ENCODE measurements around the gene GNB3.

The GNB3 gene

DNA sequence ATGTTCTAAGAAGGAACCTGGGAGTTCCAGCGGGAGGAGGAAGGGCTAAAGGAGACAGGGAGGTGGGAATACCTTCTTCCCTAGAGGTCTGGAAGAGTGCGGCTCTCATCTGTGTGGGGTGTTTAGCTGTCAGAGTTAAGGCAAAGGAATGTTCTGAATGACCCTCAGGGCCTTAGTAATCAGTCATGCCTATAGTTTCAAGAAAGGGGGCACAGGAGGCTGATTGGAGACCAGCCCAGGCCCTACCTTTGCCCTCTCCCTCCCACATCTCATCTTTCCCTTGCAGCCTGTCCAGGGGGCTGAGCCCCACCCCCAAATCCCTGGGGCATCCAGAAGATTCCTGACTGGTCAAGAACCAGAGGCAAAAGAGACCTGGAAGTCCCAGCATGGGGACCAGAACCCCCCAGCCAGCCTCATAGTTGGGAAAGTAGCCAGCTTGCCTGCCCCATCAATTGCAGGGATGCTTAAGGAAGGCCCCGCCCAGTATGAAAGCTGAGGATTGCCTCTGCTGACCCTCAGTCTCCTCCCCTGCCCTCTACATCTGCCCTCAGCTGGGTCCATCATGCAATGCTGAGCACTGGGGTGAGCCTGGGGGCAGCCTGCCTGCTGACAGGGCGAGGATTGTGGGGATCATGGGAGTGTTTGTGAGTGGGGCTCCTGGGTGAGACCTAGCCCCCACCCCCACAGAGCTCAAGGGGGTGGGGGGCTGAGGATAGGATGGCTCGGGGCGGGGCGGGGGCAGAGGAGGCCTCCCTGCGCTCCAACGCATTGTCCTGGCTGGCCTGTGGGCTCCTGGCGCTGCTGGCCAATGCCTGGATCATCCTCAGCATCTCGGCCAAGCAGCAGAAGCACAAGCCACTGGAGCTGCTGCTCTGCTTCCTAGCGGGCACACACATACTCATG, 17.3 kb upstream of the GNB3 start:
- DNase-seq (ENCODE audit: low spot score) = no peak

DNA sequence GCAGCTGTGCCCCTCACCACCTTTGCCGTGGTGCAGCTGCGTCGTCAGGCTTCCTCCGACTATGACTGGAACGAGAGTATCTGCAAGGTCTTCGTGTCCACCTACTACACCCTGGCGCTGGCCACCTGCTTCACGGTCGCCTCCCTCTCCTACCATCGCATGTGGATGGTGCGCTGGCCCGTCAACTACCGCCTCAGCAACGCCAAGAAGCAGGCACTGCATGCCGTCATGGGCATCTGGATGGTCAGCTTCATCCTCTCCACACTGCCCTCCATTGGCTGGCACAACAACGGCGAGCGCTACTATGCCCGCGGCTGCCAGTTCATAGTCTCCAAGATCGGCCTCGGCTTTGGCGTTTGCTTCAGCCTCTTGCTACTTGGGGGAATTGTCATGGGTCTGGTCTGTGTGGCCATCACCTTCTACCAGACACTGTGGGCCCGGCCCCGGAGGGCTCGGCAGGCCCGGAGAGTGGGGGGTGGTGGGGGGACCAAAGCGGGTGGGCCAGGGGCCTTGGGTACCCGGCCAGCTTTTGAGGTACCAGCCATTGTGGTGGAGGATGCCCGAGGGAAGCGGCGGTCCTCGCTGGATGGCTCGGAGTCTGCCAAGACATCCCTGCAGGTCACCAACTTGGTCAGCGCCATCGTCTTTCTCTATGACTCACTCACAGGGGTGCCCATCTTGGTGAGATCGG, 16.5 kb upstream of the GNB3 start:
- no peak for DNase-seq (ENCODE audit: low spot score)

DNA sequence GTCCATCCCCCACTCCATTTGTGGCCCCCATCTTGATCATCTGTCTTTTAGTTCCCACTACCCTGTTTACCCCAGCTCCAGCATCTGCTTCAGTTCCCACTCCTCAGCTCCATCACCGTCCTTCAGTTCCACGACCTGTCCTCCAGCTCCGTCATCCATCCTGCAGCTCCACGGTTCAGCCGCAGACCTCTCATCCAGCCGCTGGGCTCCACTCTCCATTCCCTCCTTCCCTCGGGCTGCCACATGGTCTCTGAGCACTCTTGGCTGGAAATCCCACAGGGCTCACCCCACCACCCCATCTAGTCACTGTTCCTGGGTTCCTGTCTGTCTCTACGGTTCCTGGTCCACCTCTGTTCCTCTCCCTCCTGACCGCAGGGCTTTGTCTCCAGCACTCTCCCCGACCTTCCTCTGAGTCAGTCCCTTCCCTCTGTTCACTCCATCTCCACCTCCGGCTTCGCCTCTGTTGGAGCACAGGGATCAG, 15.8 kb upstream of the GNB3 start:
- no peak for DNase-seq (ENCODE audit: low spot score)

DNA sequence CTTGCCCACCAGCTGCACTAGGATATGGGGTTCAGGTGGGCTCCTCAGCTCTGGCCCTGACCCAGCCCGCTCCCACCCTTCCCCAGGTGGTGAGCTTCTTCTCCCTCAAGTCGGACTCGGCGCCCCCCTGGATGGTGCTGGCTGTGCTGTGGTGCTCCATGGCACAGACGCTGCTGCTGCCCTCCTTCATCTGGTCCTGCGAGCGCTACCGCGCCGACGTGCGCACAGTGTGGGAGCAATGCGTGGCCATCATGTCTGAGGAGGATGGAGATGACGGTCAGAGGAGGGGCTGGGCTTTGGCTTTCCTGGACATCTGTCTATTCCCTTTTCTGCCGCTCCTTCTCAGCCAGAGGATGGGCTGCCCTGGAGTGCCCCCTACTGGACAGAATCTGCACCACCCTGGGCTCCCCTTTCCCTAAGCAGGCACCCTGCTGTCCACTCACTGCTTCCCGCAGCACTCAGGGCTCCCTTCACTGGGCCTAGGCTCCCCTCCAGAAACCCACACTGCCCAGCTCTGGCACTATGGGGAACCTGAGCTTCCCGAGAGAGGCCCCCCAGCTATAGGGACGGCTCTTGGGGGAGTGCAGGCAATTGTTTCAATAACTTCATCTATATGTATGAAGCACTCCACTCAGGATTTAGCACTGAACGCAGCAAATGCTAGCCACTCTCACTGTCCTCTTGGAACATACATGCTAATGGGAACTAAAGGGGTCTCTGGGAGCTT, 15.2 kb upstream of the GNB3 start:
- peak; percentile 79 for DNase-seq (ENCODE audit: low spot score)

DNA sequence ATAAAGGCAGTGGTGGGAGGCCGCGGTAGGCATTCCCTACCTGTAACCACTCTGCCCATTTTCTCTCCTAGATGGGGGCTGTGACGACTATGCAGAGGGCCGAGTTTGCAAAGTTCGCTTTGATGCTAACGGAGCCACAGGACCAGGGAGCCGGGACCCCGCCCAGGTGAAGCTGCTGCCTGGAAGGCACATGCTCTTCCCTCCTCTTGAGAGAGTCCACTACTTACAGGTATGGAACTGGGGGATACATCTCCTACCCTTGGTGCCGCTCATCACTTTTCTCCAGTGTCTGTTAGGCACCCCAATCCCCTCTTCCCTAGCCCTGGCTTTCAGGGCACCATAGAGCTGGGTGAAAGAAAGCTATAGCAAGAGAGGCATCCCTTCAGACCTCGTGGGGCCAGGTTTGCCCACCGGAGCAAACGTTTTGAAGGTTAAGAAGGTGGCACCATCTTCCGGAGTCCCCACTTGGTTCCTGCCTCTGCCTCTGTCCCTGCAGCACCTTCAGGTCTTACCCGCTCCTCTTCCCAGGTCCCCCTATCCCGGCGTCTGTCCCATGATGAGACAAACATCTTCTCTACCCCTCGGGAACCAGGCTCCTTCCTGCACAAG, 14.5 kb upstream of the GNB3 start:
- DNase-seq (ENCODE audit: low spot score) = no peak

DNA sequence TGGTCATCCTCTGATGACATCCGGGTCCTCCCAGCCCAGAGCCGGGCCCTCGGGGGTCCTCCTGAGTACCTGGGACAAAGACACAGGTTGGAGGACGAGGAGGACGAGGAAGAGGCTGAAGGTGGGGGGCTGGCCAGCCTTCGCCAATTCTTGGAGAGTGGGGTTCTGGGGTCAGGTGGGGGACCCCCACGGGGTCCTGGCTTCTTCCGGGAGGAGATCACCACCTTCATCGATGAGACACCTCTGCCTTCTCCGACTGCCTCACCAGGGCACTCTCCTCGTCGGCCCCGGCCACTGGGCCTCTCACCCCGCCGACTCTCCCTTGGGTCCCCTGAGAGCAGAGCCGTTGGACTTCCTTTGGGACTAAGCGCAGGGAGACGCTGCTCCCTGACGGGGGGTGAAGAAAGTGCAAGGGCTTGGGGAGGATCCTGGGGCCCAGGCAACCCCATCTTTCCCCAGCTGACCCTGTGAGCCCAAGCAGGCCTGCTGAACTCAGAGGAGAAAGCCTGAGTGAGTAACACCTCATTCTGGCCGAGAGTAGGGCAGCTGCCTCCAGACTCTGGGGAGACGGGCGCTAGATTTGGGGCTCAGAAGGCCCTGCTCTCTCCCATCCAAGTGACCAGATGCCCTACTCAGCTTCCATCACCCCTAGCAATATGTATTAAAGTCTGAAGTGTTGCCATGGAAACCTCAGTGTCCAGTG, 13.8 kb upstream of the GNB3 start:
- DNase-seq (ENCODE audit: low spot score) = no peak

DNA sequence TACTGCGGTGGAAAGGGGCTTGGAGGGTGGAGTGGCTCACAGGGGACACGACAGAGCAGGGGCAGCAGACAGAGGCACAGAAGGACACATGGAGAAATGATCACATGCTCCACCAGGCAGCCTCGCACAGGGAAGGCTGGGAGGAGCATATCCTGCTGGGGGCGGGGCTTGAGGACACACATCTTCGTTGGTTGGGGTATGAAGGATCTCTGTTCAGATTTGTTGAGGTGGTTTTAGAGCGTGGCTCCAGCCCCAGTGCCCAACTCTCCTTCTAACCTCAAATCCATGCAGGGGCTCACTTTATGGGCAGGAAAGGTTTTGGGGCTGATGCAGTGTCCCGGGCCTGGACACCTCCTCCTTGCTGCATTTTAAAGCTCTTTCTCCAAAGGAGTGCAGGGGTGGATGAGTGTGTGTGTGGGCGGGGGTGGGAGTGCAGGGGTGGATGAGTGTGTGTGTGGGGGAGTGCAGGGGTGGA, 13.3 kb upstream of the GNB3 start:
- no peak for DNase-seq (ENCODE audit: low spot score)

DNA sequence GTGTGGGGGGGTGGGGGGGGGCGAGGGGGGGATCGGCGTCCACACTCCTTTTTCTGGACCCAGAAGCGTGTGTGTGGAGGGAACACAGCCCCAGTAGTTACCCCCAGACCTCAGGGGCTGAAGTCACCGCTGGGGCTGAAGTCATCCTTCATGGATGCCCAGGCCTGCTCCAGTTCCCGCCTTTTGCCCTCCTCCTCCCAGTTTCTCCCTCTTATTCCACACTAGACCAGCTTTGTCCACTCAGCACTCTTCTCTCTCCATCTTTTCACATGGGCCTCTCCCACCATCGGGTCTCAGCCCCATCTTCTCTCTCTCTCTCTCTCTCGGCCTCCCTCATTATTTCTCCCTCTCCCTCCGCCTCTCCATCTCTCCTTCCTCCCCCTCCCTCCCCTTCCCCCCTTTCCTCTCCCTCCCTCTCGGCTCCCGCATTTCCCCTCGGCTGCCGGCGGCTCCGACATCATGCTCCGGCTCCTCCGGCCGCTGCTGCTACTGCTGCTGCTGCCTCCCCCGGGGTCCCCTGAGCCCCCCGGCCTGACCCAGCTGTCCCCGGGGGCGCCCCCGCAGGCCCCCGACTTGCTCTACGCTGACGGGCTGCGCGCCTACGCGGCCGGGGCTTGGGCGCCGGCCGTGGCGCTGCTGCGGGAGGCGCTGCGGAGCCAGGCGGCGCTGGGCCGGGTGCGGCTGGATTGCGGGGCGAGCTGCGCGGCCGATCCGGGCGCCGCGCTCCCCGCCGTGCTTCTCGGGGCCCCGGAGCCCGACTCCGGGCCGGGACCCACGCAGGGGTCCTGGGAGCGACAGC, 12.5 kb upstream of the GNB3 start, which contains the start of gene P3H3:
Gene P3H3, plus strand, starts transcription at position 426 of the 799 bp plus-strand sequence. Its CDS starts 34 bp downstream, at position 460.
- no peak for DNase-seq (ENCODE audit: low spot score)

DNA sequence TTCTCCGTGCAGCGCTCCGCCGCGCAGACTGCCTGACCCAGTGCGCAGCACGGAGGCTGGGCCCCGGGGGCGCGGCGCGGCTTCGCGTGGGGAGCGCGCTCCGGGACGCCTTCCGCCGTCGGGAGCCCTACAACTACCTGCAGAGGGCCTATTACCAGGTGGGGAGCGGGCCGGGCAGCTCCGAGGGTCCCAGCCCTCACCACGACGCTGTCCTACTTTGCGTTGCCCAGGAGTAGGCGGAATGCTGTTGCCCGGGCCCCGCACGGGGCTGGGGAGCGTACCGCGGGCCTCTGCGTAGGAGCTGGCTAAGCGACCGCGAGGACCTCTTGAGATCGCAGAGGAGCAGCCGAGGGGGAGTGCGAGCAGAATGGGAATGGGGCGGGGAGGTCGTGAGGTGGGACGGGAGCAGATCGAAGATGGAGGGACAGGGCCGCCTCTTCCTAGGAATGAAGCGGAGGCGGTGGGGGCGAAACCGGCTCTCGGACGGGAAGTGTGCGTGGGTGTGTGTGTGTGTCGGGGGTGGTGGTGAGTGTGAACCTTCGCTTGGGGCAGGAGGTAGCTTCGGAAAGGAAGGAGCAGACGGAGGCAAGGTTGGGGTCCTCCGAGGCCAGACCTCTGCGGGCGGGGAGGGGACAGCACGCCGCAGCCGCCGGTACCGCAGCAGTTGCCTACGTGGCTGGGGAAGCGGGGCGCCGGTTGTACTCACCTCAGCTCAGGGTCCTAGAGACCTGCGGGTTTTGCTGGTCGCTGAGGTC, 11.8 kb upstream of the GNB3 start:
- DNase-seq (ENCODE audit: low spot score) = no peak

DNA sequence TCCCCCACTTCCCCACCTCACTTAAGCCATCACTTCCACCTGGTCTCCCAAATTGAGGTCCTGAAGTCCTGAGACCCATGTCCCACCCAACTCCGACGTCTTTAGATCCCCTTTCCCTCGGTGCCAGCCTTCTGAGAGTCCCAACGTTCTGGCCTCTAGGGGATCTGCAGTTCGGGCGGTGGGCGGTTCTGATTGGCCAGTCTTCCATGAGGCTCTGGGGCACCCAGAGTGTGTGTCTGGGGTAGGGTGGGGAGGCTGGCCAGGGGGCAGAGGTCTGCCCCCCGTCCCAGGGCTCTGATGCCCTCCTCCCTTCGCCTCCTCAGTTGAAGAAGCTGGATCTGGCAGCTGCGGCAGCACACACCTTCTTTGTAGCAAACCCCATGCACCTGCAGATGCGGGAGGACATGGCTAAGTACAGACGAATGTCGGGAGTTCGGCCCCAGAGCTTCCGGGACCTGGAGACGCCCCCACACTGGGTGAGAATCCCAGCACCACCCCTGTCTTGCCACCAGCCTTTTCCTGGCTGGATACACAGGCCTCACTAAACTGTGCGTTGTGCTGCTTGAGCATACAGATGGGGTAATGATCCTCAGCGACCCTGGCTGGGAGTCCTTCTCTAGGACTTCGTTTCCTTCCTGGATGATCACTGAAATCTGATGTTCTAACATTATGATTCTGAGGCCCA, 11.0 kb upstream of the GNB3 start:
- DNase-seq (ENCODE audit: low spot score) = no peak

DNA sequence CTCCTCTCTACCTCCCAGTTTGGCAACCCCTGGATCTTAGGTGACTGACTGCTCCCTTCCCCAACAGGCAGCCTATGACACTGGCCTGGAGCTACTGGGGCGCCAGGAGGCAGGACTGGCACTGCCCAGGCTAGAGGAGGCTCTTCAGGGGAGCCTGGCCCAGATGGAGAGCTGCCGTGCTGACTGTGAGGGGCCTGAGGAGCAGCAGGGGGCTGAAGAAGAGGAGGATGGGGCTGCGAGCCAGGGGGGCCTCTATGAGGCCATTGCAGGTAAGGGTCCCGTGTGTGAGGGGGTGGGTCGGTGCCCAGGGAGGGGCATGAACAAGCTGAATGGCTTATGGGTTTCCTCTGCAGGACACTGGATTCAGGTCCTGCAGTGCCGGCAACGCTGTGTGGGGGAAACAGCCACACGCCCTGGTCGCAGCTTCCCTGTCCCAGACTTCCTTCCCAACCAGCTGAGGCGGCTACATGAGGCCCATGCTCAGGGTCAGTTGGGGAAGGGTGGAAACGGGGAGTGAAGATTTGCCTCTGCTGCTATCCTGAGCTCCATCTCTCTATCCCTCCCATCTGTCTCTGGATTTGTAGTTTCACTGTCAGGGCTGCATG, 10.3 kb upstream of the GNB3 start:
- DNase-seq (ENCODE audit: low spot score) = no peak

DNA sequence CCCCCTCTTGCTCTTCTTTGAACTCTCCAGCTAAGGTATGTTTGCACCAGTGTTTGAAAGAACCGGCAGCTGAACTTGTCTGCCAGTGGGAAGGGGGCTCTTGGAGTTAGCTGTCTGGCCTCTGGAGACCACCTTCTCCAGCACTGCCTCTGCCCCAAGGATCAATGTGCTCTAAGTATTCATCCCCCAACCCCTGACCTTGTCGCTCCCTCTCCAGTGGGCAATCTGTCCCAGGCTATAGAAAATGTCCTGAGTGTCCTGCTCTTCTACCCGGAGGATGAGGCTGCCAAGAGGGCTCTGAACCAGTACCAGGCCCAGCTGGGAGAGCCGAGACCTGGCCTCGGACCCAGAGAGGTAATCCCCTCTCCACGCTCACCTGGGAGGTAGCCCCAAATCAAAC, 9.7 kb upstream of the GNB3 start:
- no peak for DNase-seq (ENCODE audit: low spot score)

DNA sequence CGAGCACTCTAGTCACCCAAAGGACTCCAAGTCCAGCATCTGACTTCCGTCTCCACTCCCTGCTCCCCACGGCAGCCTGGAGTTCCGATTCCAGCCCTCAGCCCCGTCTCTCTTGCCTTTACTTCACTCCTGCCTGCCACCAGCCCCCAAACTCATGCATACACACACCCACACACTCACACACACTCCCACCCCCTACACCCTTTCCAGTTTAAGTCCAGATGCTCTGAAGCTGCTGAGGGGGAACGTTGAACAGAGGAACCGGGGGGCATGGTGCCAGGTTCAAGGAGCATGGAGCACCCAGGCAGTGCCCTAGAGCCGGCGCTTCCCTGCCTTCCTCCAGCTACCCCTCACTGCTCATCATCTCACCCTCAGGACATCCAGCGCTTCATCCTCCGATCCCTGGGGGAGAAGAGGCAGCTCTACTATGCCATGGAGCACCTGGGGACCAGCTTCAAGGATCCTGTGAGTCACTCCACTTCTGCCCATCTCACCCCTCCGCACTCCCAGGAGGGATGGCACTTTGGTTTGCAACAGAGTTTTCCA, 9.2 kb upstream of the GNB3 start:
- DNase-seq (ENCODE audit: low spot score) = no peak

DNA sequence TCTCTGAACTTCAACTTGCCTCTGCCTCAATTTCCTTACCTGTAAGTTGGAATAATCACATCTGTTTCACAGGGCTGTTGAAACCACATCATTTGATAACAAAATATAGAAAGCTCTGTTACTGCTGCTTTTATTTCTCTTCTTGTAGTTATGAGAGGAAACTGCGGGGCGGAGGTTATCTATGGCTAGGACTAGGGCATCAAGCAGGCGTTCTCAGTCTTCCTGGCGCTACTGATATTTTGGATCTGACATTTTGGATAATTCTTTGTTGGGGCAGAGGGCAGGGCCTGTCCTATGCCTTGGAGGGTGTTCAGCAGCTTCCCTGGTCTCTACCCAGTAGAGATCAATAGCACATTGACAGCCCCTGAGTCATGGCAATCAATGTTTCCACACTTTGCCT, 8.6 kb upstream of the GNB3 start:
- DNase-seq (ENCODE audit: low spot score) = no peak

DNA sequence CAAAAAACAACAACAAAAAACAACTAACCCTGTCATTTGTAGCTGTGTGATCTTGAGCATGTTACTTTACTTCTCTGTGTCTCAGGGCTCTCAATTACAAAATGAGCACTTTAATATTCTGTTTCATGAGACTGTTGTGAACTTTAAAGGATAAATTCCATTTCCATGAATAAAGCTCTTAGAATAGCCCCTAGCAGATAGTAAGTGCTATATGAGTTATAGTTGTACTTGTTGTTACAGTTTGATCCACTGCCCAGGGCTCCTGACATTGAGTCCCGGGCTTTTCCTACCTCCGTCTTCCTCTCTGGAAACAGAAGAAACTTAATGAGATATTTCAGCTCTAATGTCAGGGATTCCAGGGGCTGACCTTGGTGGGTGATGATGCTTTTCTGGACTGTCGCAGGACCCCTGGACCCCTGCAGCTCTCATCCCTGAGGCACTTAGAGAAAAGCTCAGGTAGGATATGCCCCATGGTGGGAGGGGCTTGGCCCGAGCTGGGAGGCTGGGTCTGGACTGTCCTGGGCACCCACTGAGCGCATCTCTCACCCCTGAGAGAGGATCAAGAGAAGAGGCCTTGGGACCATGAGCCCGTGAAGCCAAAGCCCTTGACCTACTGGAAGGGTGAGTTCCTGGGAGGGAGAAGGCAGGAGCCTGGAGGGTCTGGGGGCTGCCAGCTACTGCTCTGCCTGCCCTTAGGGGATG, 7.4 kb upstream of the GNB3 start:
- DNase-seq (ENCODE audit: low spot score) = no peak

DNA sequence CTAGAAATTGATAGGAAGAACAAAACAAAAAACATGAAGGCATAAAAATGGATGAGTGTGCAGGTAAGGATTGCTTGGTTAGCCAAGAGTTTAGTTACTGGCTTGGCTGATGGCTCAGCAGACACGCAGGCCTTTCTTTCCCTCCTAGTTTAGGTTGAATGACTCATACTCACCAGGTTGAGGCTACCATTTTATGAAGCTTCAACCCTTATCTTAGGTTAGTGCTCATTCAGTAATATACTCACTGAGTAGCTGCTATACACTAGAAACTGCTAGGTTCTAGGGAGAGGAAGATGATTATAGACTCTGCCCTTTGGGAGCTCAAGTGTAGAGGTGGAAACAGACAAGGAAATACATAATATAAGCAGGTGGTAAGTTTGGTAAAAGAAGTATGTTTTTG, 6.5 kb upstream of the GNB3 start:
- DNase-seq (ENCODE audit: low spot score) = no peak

DNA sequence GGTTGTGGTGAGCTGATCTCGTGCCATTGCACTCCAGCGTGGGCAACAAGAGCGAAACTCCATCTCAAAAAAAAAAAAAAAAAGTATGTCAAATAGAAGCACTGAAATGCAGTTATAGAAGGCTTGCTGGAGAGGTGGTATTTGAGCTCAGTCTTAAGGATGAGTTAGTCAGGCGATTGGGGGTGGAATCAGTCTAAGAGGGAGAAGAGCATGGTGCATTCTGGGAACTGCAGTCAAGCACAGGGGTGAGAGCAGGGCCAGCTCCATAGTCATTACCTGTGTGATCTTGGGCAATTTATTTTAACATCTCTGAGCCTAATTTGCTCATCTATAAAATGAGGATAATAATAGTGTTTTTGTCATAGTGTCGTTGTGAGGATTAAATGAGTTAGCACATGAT, 5.9 kb upstream of the GNB3 start:
- DNase-seq (ENCODE audit: low spot score) = no peak

DNA sequence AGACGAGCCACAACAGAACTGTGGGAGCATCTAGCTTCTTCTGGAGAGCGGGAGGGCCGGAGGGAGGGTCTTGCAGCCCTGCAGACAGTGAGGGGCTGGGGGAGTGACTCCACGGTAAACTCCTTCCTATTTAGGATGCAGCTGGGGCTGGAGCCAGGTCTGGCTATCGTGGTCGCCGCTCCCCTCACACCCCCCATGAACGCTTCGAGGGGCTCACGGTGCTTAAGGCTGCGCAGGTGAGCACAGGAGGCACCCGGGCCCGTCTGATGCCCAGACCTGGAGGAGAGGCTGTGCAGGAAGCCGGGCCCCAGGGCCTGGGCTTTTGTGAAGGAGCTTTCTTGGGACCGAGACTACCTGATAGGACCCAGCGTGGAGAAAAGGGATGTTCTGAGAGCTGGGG, 3.9 kb upstream of the GNB3 start:
- DNase-seq (ENCODE audit: low spot score) = no peak

All from CD4-positive, alpha-beta T cell treated with Interleukin-6 at 100 ng/mL for 8 hours (primary cell).